HG03571 (cell line): ENCODE measurements around the gene CXCL8.

Experiments used
- ATAC-seq: cut with Tn5 transposase; IDR thresholded peaks from one replicate; pipeline ENCODE4 v1.9.1; 2021; ENCODE audit not compliant: unreplicated experiment

Gene CXCL8

GRCh38 chr4:73718375-73719373 is 21.7 kb upstream of the CXCL8 start:
- ATAC-seq: peak; percentile 97

- ATAC-seq: no peak
These were observed 18.9 kb upstream of the CXCL8 start for GRCh38 chr4:73721435-73721834.

GRCh38 chr4:73721909-73722308 is 18.5 kb upstream of the CXCL8 start:
- no peak for ATAC-seq

GRCh38 chr4:73723023-73723422 is 17.3 kb upstream of the CXCL8 start:
- no peak for ATAC-seq

- ATAC-seq: no peak
These were observed 16.4 kb upstream of the CXCL8 start for GRCh38 chr4:73723928-73724327.

GRCh38 chr4:73725510-73725909 is 14.9 kb upstream of the CXCL8 start:
- ATAC-seq: no peak

- ATAC-seq: no peak
These were observed 14.4 kb upstream of the CXCL8 start for GRCh38 chr4:73725985-73726384.

GRCh38 chr4:73727685-73728084 is 12.7 kb upstream of the CXCL8 start:
- ATAC-seq: no peak

- no peak for ATAC-seq
These were observed 12.2 kb upstream of the CXCL8 start for GRCh38 chr4:73728091-73728741.

- peak; percentile 56 for ATAC-seq
These were observed 10.7 kb upstream of the CXCL8 start for GRCh38 chr4:73729534-73730165.

- no peak for ATAC-seq
These were observed 10.1 kb upstream of the CXCL8 start for GRCh38 chr4:73730292-73730691.

- no peak for ATAC-seq
These were observed 9.5 kb upstream of the CXCL8 start for GRCh38 chr4:73730867-73731266.

- ATAC-seq: no peak
These were observed 8.3 kb upstream of the CXCL8 start for GRCh38 chr4:73731968-73732610.

- no peak for ATAC-seq
These were observed 7.5 kb upstream of the CXCL8 start for GRCh38 chr4:73732759-73733431.

GRCh38 chr4:73734530-73735001 is 5.8 kb upstream of the CXCL8 start:
- ATAC-seq: no peak

- peak; percentile 83 for ATAC-seq
These were observed 5.1 kb upstream of the CXCL8 start for GRCh38 chr4:73735231-73735630.

- no peak for ATAC-seq
These were observed 821 bp downstream of the CXCL8 start for GRCh38 chr4:73741031-73741749.

GRCh38 chr4:73741750-73742489 is 1.6 kb downstream of the CXCL8 start:
- no peak for ATAC-seq

GRCh38 chr4:73742490-73743160 is 2.3 kb downstream of the CXCL8 start:
- no peak for ATAC-seq
